ENCODE results near the gene UBE2I. TPM values are rescaled to one million over a fixed set of nuclear protein-coding genes. Genes with fewer than 3 reads are reported as not detected.

The UBE2I gene
- total RNA-seq, 1 experiment from 2014 or later: 198 TPM

- CTCF ChIA-PET: no interaction called here
- Histone ChIP-seq H3K4me1 (ENCODE audit: control insufficient read depth, insufficient read depth, low read length) (no peaks in the 10 kb centered on the region; the same call in 1 of the 2 replicates), H3K4me3 (ENCODE audit: low read depth in 2 of 2, low read length in 2 of 2) (no peak overlapping the region), H3K9me3 (ENCODE audit: control insufficient read depth, insufficient read depth, low read depth, low read length) (no peaks in the 10 kb centered on the region), H3K27me3 (ENCODE audit: control insufficient read depth, insufficient read depth, low read length) (no peaks in the 10 kb centered on the region), H3K27ac (ENCODE audit: low read length) (no peak overlapping the region), H3K36me3 (ENCODE audit: control insufficient read depth, insufficient read depth, low read length) (no peaks in the 10 kb centered on the region)
- TF ChIP-seq CTCF (IDR thresholded peaks at IDR 0.05): no peak
- TF ChIP-seq TCF7L2 (IDR thresholded peaks at IDR 0.05; ENCODE audit: low read depth, low read length): no peak
- no peak for TF ChIP-seq REST (IDR thresholded peaks at IDR 0.05; ENCODE audit: insufficient read depth in 1 of 2, low read depth in 2 of 2, low read length in 1 of 2)
- no peak for TF ChIP-seq POLR2AphosphoS5 (IDR thresholded peaks at IDR 0.05; ENCODE audit: low read depth, low read length)
- ATAC-seq (no peak), DNase-seq (ENCODE audit: low read depth, low spot score) (no peak)
- no TSS peak for BruUV-seq (replicated peaks)
- in situ Hi-C loops (cut with HindIII; ENCODE audit: low pct_unique_long_range_greater_than_20kb, low sequenced_read_pairs) (no loop called here), intact Hi-C loops (cut with micrococcal nuclease; ENCODE audit: unreplicated experiment) (no loop called here)
- POLR2A ChIA-PET: no interaction called here
Observed at GRCh38 chr16:1260101-1260680, 49.2 kb upstream of the UBE2I start.

- BruUV-seq (replicated peaks): no TSS peak
- DNase-seq (ENCODE audit: low read depth, low spot score) (no peak), ATAC-seq (no peak)
- ChIA-PET CTCF (no interaction called here), POLR2A (no interaction called here)
- in situ Hi-C loops (cut with HindIII; ENCODE audit: low pct_unique_long_range_greater_than_20kb, low sequenced_read_pairs): no loop called here
- intact Hi-C loops (cut with micrococcal nuclease; ENCODE audit: unreplicated experiment): no loop called here
- Histone ChIP-seq H3K36me3 (ENCODE audit: control insufficient read depth, insufficient read depth, low read length) (no peaks in the 10 kb centered on the region), H3K9me3 (ENCODE audit: control insufficient read depth, insufficient read depth, low read depth, low read length) (no peaks in the 10 kb centered on the region), H3K27me3 (ENCODE audit: control insufficient read depth, insufficient read depth, low read length) (no peaks in the 10 kb centered on the region), H3K27ac (ENCODE audit: low read length) (no peak overlapping the region), H3K4me1 (ENCODE audit: control insufficient read depth, insufficient read depth, low read length) (no peaks in the 10 kb centered on the region; the same call in 1 of the 2 replicates), H3K4me3 (ENCODE audit: low read depth in 2 of 2, low read length in 2 of 2) (no peak overlapping the region)
- no peak for TF ChIP-seq SIN3A (IDR thresholded peaks at IDR 0.05; ENCODE audit: borderline replicate concordance, insufficient read depth, low read depth, low read length)
- TF ChIP-seq POLR2AphosphoS5 (IDR thresholded peaks at IDR 0.05; ENCODE audit: low read depth, low read length): no peak
- no peak for TF ChIP-seq CTCF (IDR thresholded peaks at IDR 0.05)
- no peak for TF ChIP-seq REST (IDR thresholded peaks at IDR 0.05; ENCODE audit: insufficient read depth in 1 of 2, low read depth in 2 of 2, low read length in 1 of 2)
- TF ChIP-seq TCF7L2 (IDR thresholded peaks at IDR 0.05; ENCODE audit: low read depth, low read length): no peak
Observed at GRCh38 chr16:1261131-1261892, 48.1 kb upstream of the UBE2I start.
